Peyer's patch (tissue), 4 donors: ENCODE data around the gene CTXND1.

Experiments used
- CTCF ChIP-seq, 6 experiments: fragments of 450-650 bp in 4 of 6; fragments of 200-600 bp in 2 of 6; sonication (generic) in 1 of 6; IDR thresholded peaks; one replicate each; pipeline ENCODE4 v1.5.1; 2017 to 2019; ENCODE audit warnings: antibody characterized with exemption in 6 of 6, mild to moderate bottlenecking in 3 of 6, moderate library complexity in 1 of 6
- POLR2A ChIP-seq, 2 donors: fragments of 450-650 bp; IDR thresholded peaks; one replicate each; pipeline ENCODE4 v1.5.1; 2017; ENCODE audit warnings: antibody characterized with exemption in 2 of 2, mild to moderate bottlenecking in 2 of 2, moderate library complexity in 2 of 2

DNA sequence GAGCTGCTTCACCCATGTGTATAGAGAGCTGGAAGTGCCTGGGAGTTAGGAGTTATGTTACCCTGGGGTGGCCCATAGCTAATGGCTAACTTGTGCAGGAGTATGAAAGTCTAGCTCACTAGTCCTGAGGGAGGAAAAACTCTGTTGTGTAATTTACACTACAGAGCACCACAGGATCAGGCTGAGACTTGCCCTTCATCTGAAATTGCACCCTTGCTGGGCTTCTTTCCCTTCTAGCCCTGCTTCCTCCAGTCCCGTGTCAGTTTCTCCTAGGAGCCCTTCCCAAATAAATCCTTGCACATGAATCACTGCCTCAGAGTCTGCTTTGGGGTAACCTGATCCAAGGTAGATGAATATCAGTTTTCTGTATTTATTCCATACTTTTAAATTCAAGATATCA lies 40.0 kb downstream of the CTXND1 start:
- TF ChIP-seq CTCF (IDR thresholded peaks at IDR 0.05) (no peak), POLR2A (IDR thresholded peaks at IDR 0.05) (no peak)
